Measurements from ENCODE around the gene CYBC1. TPM values are rescaled to one million over a fixed set of nuclear protein-coding genes. Genes with fewer than 3 reads are reported as not detected.

The CYBC1 gene
- total RNA-seq, 2 donors from 2014 or later = 58.4 to 79.0 TPM

DNA sequence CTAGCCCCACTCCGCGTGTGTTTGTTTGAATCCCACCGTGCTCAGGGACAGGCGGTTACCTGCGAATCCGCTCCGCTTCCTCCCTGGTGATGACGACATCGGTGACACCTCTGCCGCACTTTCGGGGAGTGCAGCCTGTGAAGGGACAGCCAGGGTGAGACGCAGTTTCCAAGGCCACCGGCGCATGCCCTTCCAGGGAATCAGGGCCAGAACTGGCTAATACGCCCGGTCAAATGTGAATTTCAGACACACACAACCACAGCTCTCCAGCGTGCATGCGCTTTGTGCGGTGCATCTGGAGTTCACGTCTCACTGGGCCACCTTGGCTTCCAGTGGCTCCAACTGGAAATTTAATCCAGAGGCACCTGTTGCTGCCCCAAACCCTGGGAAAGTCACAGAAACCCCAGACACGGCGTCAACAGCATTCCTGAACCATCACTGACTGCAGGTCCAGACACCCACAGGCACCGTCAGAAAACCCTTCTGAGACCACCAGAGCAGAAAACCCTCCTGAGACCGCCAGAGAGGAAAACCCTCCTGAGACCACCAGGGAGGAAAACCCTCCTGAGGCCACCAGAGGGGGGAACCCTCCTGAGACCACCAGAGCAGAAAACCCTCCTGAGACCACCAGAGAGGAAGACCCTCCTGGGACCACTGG lies 39.0 kb downstream of the CYBC1 start:
- Histone ChIP-seq H3K27ac (no peak overlapping the region), H3K9me3 (no peaks in the 10 kb centered on the region), H3K4me1 (no peaks in the 10 kb centered on the region), H3K27me3 (no peaks in the 10 kb centered on the region), H3K4me3 (no peak overlapping the region), H3K36me3 (no peaks in the 10 kb centered on the region), H3K9ac (ENCODE audit: low read depth in 2 of 2, low read length in 2 of 2) (no peak overlapping the region)
- intact Hi-C loops (cut with DNase I) = no loop called here
- DNase-seq = no peak
- TF ChIP-seq, protein P1, sequence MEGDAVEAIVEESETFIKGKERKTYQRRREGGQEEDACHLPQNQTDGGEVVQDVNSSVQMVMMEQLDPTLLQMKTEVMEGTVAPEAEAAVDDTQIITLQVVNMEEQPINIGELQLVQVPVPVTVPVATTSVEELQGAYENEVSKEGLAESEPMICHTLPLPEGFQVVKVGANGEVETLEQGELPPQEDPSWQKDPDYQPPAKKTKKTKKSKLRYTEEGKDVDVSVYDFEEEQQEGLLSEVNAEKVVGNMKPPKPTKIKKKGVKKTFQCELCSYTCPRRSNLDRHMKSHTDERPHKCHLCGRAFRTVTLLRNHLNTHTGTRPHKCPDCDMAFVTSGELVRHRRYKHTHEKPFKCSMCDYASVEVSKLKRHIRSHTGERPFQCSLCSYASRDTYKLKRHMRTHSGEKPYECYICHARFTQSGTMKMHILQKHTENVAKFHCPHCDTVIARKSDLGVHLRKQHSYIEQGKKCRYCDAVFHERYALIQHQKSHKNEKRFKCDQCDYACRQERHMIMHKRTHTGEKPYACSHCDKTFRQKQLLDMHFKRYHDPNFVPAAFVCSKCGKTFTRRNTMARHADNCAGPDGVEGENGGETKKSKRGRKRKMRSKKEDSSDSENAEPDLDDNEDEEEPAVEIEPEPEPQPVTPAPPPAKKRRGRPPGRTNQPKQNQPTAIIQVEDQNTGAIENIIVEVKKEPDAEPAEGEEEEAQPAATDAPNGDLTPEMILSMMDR (IDR thresholded peaks at IDR 0.05) = no peak

DNA sequence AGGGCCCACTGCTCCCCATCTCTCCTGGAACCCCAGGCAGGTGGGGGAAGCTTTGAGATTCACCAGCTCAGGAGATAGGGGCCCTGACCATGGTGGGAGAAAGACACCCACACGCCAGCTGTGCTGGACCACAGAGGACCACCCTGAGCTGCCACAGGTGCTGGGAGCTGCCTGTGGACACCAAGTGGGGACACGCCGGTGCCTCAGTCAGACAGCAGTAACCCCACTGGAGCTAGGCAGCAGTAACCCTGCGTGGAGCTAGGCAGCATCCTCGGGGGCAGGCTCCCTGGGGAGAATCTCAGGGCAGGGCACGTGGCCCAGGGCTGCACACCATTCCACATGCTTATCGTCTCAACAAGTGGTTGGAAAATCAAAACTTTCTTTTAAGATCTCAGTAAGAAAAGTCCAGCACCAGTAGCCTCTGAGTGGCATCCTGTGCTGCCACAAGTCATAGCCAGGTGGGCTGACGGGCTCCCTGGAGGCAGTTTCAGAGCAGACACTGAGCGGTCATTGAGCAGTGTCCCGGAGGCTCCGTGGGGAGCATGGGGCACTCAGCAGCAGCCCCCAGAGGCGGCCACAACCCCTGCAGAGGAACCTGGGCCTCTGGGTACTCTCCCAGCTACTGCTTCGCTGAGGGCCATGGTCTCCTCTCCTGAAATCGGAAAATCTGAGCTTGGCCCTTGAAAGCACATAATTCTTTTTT lies 40.4 kb downstream of the CYBC1 start:
- no peaks in the 10 kb centered on the region for H3K36me3 ChIP-seq
- intact Hi-C loops (cut with DNase I) = no loop called here
- no peak for DNase-seq

DNA sequence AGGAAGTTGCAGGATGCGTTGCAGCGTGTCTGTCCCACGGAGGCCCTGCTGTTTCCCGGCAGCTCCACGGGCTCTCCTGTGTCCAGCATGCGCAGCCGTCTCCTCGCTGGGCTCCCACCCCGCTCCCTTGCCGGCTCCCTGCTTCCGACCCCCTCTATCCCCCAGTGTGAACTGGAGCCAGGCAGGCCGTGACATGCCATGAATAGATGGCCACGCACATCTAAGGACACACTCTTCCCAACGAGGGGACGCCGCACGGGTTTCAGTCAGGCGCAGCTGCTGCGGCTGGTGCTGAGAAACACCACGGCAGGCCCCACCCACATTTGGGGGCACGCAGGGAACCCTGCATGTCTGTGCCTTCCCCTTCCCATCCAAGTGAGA lies 41.6 kb downstream of the CYBC1 start:
- no peak for DNase-seq
- Histone ChIP-seq H3K27me3 (no peaks in the 10 kb centered on the region), H3K9me3 (no peaks in the 10 kb centered on the region), H3K4me3 (no peak overlapping the region), H3K27ac (no peak overlapping the region), H3K9ac (ENCODE audit: low read depth in 2 of 2, low read length in 2 of 2) (no peak overlapping the region), H3K4me1 (no peaks in the 10 kb centered on the region), H3K36me3 (no peaks in the 10 kb centered on the region)
- intact Hi-C loops (cut with DNase I) = no loop called here
- TF ChIP-seq, protein P1 (IDR thresholded peaks at IDR 0.05) = no peak

More for the DNA sequence above, 40.4 kb downstream of the CYBC1 start:
- Histone ChIP-seq H3K4me3 (no peak overlapping the region), H3K27me3 (no peaks in the 10 kb centered on the region), H3K4me1 (no peaks in the 10 kb centered on the region), H3K27ac (no peak overlapping the region), H3K9me3 (no peaks in the 10 kb centered on the region), H3K9ac (ENCODE audit: low read depth in 2 of 2, low read length in 2 of 2) (no peak overlapping the region)
- TF ChIP-seq, protein P1 (IDR thresholded peaks at IDR 0.05) = no peak

GRCh38 chr17:82408288-82408937 lies 42.1 kb downstream of the CYBC1 start:
- no peak overlapping the region for H3K27ac ChIP-seq
- intact Hi-C loops (cut with DNase I) = no loop called here
- no peak overlapping the region for H3K4me3 ChIP-seq
- H3K36me3 ChIP-seq = no peaks in the 10 kb centered on the region
- H3K4me1 ChIP-seq = no peaks in the 10 kb centered on the region
- no peak for DNase-seq
- no peaks in the 10 kb centered on the region for H3K27me3 ChIP-seq
- H3K9me3 ChIP-seq = no peaks in the 10 kb centered on the region
- no peak overlapping the region for H3K9ac ChIP-seq (ENCODE audit: low read depth in 2 of 2, low read length in 2 of 2)
- TF ChIP-seq, protein P1 (IDR thresholded peaks at IDR 0.05) = no peak

DNA sequence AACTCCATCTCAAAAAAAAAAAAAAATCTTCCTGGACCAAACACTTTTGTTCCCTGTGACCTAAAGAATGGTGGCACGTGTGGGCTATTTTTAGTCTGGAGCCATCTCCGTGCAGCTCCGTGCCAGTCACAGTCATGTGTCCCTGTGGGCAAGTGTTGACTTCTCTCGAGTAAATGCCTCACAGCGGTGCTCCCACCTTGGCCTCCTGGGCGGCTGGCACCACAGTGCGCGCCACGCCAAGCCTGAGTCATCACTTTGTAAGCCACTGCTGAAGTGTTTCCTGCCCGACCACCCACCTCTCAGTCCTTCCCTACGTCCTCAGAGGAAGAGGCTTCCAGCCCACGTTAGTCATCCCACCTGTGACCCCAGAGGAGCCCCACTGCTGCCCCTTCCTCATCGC lies 43.3 kb downstream of the CYBC1 start:
- Histone ChIP-seq H3K4me3 (no peak overlapping the region), H3K9me3 (no peaks in the 10 kb centered on the region), H3K9ac (ENCODE audit: low read depth in 2 of 2, low read length in 2 of 2) (no peak overlapping the region), H3K4me1 (no peaks in the 10 kb centered on the region), H3K36me3 (no peaks in the 10 kb centered on the region), H3K27me3 (no peaks in the 10 kb centered on the region), H3K27ac (no peak overlapping the region)
- TF ChIP-seq, protein P1 (IDR thresholded peaks at IDR 0.05) = no peak
- intact Hi-C loops (cut with DNase I) = no loop called here
- no peak for DNase-seq
